GM19238 (cell line): ENCODE data around the gene GUCY1A2.
"Not testable (repeated sequence)": the region's sequence is repeated elsewhere in the genome, so short reads cannot be mapped to it uniquely, and the experiment has no call there.

ENCODE experiments used
- DNase-seq: peaks from one replicate; pipeline ENCODE4 v3.0.0; 2011; ENCODE audit warnings: low spot score; ENCODE audit not compliant: insufficient read length

The GUCY1A2 gene

DNA sequence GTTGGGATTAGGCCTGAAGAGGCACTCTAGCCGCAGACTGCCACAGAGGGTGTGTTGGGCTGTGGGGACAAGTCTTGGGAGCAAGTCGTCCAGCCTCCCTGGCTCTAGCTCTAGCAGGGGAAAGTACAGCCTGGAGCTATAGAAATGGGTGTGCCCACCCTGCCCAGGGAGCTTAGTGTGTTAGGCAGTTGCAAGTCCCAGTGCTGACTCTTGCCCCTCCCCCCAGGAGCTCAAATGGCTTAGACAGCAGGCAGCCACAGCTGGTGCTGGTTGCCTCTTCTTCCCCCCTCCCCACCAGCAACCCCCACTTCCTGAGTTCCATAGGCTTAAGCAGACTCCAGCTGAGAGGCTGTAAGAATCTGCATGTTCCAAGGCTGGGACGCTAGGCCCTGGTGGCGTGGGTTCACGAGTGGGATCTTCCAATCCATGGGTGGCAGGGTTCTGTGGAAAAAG lies 61.2 kb downstream of the GUCY1A2 start:
- no peak for DNase-seq

DNA sequence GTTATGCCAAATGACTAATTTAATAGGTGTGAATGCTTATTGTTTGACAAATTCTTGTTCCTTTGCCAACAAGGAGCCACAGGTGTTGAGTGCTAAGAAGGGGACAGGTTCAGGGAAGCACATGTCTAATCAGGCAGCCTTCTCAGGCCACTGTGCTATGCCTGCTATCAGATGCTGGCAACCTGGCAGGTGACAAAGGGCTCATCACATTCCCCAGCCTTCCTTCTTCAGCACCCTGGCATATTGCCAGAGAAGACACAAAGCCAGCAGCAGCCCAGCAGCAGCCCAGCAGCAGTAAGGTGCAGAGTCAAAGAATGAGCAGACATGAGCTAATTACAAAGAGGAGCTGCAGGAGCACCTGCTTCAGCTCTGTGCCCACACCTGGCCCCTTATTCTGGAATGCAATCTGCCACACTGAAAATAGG lies 68.2 kb downstream of the GUCY1A2 start:
- DNase-seq, result no peak

DNA sequence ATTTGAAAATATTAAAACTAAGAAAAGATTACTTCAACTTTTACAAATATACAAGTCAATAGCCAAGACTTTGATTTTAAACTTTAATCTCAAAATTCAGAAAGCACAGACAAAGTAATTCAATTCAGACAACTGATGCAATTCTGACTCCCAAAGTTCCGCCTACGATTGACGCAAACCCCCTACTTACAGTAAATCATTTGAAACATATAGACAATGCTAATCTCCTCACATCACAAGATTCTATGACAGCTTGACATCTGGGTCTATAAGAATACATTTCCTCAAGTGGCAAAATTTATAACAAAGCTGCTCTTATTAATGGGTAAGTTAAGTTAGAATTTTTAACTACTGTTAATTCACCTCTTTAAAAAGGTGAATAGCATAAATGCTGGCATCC lies 75.2 kb downstream of the GUCY1A2 start:
- DNase-seq, result no peak

DNA sequence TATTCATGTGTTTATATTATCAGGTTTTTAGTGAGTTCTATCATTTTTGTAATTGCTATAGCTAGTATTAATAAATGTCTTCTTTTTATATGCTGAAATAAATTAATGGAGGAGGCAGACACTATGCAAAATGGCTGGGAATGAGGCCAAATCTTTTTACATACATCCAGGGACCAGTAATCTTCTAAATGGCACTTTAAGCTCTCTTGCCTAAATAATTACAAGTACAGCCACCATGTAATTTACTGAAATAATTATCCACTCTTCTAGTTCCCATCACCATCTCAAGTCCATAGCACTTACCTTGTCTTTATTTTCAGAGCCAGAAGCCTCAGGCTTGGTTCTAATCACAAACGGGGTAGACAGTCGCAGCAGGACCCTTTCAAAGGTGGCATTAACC lies 79.1 kb downstream of the GUCY1A2 start:
- no peak for DNase-seq

DNA sequence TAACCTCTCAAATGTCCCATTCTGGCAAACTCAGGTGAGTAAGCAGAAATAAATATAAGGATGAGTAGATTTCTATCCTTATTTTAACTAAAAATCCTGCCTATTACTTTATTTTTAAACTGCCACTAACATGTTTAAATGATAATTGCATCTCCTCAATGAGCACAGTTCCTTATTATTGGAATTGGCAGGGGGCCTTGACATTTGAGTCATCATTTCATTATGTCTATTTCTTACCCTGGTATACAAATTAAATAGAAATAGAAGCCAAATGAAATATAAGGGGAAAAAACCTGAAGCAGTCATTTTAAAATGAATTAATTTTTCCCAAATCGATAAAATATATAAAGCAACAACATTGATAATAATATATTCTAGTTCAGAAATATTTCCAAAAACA lies 81.2 kb downstream of the GUCY1A2 start:
- DNase-seq, result no peak

DNA sequence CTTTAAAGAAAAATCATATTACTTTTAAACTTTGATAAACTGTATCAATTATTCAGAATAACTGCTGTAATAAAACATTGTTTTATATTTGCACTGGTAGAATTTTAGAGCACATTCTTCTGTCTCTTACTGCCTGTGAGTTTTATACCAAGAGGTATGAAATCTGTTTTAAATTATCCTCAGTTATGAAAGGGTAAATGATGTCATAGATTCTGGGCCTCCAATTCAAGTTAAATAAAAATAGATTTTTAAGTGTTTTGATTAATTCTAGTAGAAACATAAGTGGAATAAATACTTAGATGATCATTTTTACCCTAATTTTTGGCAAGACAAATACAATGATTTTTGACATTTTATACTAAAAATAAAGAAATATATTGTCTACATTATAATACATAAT lies 93.0 kb downstream of the GUCY1A2 start:
- DNase-seq, result no peak

DNA sequence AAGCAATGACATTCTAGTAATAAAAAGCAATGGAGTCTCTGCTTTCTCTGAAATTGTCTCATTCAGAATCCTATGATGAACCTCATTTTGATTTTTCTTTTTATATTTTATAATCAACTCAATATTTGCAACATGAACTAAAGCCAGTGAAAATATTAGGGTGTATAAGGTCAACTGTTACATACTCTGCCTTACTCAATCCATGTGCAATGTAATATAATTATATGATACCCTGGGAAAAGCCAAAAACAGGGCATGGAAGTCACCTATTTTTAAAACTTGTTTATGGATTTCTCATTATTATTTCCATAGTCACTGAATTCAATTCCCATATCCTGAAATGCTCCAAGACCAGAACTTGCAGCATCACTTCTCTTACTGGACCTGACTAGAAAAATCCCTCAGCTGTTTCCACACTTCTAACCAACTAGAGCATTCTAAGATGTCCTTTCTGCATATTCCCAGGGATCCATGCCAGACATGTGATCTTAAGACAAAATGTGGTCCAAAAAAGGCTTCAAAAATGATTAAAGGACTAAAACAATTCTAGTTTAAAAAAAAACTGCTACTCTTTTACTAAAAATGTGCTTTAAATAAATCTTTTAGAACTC lies 97.3 kb downstream of the GUCY1A2 start:
- DNase-seq, result no peak

DNA sequence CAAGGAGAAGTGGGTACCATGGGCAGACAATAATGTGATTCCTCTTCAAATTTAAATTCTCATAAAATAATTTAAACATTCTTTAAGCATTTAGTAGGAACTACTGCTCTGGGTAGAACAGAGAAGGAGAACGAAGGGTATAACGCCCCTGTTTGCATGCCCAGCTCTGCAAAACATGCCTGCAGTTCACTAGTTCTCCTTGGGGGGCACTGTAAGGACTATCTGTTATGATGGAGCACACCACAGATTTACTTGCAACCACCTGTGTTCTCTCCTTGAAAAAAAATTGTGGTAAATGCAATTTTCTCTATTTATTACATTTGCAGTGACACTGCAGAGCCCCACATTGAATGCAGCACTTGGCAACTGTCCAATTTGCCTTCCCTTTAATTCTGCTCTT lies 100.3 kb downstream of the GUCY1A2 start:
- no peak for DNase-seq

DNA sequence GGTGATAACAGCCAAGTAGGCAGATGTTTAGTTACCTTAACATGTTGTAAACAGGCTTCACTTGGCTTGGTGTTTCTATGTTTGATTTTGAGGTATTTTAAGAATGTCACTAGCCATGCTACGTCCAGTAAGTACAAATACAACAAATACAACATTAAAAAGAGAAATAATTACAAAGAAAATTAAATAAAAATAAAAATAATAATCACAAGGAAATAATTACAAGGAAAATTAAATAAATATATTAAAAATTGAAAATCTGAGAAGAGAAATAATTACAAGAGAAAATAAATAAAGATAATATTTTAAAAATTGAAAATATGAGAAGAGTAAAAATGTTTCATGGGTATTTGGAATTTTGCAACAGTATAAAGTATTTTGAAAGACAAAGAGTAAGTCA lies 103.9 kb downstream of the GUCY1A2 start:
- no peak for DNase-seq

DNA sequence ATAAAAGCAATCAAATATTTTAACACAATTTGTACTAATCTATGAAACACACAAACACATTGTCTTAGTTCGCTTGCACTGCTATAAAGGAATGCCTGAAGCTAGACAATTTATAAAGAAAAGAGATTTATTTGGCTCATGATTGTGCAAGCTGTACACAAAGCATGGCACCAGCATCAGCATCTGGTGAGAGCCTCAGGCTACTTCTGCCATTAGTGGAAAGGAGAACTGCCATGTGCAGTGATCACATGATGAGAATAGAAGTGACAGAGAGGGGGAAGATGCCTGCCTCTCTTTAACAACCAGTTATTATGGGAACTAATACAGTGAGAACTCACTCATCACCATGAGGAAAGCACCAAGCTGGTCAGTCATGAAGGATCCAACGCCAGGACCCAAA lies 105.1 kb downstream of the GUCY1A2 start:
- no peak for DNase-seq

DNA sequence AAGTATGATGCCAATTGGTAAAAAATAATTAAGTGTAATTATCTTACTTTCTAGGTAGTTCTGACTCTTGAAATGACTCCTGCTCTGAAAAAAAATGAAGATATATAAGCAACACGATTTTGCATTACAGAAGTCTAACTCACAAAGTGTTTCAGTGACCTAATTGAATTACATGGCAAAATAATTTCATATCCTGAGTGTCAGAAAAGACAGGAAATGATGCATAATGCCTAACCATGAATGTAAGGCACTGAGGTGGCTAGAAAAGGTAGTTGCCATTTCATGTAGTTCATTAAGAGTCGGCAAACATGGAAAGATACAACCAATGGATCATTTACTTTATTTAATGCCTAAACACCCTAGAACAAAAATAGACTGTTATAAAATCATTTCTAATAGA lies 113.5 kb downstream of the GUCY1A2 start:
- DNase-seq, result no peak

DNA sequence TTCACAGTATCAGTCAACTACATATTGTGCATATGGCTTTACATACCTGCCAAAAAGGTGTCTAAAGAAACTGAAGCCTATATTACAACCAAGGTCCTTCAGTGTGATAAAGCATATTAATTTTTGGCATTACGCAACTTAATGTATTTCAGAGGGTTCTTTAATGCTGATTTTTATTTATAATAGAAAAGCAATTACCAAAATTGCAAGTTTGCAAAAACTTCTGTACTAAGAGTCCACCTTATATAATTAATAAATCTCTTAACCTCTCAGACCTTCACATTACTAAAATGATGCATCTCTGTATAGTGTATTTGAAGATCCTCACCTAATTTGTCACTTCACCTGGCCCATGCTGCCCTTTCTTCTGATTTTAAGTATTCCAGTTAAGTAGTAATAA lies 128.6 kb downstream of the GUCY1A2 start:
- DNase-seq, result no peak

DNA sequence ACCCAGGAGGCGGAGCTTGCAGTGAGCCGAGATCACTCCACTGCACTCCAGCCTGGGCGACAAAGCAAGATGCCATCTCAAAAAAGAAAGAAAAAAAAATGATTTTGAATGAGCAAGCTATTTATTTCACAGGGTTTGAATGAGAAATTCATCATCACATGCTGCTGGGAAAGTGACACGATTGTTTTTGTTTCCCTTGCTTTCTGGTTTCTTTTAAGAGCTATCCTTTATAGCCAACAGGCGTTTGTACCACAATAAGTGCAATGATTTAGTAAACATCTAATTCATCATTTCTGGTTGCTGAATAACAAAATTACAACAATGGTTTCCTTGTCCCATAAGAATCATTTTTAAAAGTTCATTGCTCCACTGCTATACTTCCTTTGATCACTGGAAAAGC lies 129.9 kb downstream of the GUCY1A2 start:
- DNase-seq, result no peak

DNA sequence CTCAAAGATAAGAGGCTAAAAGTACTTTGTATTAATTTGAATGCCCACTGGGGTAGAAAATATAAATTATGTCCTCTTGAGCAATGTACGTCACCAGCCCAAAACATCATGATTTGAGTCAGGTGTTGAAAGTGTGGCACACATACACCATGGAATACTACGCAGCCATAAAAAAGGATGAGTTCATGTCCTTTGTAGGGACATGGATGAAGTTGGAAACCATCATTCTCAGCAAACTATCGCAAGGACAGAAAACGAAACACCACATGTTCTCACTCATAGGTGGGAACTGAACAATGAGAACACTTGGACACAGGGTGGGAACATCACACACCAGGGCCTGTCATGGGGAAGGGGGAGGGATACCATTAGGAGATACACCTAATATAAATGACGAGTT lies 134.6 kb downstream of the GUCY1A2 start:
- DNase-seq, result not testable (repeated sequence)

DNA sequence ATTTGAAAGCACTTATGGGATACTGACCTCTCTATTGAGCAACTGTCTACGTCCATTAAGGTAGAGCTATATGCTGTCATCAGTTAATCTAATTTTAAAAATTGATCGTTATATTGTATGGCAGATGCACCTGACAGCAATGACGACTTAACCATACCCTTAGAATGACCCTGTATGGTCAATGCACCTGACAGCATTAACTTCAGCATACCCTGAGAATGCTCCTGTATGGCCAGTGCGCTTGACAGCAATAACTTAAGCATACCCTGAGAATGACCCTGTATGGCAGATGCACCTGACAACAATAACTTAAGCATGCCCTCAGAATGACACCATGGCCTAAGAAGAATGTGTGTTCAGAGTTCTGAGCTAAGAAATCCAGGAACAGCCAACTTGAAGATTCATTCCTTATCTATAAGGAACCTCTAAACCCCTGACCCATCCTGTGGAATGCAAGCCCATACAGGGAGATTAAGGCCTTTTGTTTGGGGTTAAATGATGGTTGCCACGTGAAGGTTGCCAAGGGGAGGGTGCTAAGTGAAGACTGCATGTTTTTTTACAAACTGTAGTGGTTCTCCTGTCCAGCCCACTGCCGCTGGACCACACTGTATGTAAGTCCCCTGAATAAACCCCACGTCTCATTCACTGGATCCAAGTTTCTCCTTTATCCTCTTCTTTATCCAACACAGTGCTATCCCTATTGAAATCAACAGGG lies 138.3 kb downstream of the GUCY1A2 start:
- DNase-seq, result no peak

DNA sequence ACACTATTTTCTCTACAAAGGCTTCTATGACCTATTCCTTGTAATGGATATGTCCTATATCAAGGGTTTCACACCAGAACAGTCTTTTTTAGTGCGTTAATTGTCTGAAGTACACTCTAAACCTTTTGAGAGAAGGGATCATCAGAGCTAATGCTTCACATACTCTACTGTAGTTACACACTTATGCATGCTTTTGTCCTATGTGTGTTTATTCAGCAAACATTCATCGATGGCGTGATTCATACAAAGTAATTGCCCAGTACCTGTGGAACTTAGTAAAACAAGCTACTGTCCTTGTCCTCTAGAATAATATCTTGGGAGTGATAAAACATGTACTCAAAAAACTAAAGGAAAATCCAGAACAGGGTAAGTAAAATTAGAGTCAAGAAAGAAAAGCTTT lies 139.2 kb downstream of the GUCY1A2 start:
- no peak for DNase-seq

DNA sequence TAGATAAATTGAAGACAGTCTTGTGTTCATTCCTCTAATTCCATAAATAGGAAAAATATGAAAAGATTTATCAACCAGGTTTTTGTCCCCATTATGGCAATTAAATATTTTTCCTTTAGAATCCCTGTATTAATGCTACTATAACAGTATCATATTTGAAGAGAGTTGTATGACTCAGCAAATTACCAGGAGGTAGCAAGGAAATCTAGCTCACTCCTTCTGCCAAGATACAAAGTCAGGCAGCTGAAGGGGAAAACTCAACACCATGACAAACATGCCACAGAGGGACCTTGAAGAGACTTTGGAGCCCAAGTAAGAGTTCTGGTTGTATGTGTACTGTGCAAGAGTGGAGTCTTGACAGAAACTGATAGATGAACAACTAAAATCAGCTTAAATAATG lies 143.3 kb downstream of the GUCY1A2 start:
- no peak for DNase-seq

DNA sequence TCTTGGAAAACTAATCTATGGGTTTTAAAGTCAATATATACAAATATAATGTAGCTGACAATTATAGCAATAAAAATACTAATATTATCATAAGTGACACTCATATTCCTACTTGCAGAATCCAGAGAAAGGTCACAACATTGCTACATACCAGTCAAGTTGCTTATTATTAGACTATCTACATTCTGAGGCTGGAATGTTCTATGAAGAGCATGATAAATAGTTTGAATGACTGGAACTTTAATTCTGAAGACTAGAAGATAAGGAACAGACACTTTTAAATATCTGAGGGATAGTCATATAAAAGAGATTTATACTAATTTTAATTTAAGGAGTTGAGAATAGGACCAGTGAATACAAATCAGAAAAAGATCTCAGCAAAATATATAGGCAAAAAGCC lies 146.0 kb downstream of the GUCY1A2 start:
- DNase-seq, result no peak

DNA sequence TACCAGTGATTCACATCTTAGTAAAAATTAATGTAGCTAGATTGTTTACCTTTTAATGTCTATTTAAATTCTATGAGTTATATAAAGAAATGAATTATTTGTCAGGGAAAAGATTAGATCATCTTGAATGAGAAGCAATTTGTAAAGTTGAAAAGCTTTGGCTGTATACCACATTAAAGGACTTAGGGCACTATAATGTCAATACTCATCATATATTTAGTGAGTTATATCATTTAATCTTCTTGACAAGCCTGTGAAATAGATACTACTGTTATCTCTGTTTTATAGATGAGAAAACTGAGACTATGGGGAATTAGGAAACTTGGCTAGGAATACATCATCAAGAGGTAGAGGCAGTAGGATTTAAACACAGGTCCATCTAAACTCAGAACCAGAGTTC lies 160.1 kb downstream of the GUCY1A2 start:
- DNase-seq, result no peak

DNA sequence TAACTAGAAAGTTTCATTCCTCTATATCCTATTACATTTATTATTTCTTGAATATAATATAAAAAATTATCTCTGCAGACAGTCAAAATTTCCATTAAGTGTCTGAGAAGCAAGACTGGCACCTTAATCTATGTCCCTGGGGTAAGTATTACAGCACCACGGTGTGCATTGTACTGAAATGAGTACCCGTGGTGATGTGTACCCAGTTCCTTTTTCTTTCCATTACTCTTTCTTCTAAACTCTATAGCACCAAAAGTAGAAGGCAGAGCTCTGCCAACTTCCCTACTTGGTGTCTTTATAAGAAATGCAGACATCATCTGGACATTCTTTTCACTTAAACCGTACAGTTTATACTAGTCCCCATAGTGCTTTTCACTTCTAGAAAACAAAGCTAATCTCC lies 161.7 kb downstream of the GUCY1A2 start:
- no peak for DNase-seq

DNA sequence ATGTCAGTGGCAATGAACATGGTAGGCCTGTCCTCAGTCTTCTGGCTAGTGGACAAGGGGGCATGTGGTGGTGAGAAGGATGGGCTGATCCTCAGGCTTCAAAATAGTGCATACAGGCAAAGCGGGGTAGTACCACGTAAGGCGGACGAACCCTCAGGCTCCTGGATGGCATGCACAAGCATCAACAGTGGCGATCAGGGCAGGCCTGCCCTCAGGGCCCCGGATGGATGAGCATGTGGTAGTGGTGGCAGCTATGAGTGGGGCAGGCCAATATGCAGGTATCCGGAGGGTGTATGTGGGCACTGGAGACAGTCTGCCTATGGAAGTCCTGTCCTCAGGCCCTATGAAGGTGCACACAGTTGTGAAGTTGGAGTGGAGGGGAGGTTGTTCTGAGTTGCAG lies 163.8 kb downstream of the GUCY1A2 start:
- DNase-seq, result no peak

DNA sequence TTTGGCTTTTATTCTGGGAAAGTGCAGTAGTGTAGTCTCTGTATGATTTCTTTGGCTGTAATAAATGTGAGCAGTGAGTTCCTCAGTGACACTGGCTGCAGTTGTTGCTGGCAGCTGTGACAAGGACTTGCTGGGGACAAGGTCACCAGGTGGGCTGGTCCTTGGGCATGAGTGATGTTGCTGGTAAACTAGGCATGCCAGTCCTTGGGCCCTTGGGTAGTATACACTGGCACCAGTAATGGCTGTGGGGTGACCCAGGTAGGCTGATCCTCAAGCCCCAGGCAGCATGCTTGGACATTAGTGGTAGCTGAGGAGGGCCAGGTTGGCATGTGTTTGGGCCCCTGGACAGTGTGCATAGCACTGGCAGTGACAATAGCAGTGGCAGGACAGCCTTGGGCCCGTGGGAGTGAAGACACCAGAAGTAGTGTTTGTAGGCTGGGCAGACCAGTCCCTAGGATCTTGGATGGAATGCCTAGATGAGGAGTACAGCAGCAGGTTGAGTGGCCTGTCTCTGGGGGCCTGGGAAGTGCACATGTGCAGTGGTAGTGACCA lies 164.3 kb downstream of the GUCY1A2 start:
- DNase-seq, result no peak

DNA sequence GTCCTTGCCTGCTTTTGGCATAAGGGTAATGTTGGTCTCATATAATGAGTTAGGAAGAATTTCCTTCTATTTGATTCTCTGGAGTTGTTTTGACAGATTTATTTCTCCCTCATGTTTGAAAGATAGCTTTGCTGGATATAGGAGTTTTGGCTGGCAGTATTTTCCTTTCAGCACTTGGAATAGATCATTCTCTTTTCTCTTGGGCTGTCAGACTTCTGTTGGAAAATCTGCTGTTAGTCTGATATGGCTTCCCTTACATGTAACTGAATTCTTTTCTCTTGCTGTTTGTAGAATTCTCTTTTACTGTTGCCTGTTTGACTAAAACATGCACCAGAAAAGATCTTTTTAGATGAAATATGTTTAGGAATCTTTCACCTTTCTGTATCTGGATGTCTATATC lies 165.5 kb downstream of the GUCY1A2 start:
- no peak for DNase-seq
